Measurements from ENCODE around the gene PTMA.

DNA sequence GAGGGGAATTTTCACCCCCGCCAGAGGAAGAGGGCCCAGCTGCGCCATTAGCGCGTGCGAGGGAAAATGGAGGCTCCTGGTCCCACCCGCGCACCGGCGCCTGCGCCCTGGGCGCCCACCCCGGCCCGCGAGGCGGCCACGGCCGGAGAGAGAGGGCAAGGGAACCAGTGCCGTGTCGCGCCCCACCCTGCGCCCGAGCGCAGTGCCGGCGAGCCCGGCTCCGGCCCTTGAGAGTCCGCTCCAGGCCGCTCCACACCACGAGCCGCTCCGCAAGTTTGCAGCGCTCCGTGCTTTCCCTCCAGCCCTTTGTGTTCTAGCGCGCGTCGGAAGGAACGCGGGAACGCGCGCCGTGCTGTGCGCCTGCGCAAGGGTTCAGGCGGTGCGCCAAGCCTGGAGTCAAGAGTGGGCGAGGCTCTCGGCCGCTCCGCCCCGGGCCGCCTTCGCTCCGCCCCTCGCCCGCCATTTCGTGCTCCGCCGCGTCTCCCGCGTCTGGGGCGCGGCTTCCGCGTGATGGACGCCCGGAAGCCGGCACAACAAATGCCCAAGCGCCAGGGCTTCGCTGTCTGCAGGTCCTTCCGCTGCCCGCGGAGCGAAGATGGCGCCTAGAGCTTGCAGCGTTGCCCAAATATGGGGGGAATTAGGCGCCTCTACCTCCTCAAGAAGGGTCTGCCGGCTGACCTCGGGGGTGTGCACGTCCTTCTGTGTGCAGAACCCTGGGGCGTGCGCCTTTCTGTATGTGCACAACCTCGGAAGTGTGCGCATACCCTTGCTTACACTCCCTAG, 46.1 kb upstream of the PTMA start:
- TF ChIP-seq CTCF (IDR thresholded peaks at IDR 0.05; ENCODE audit: low read depth, low read length, poor library complexity, severe bottlenecking) (no peak), EZH2phosphoT487 (IDR thresholded peaks at IDR 0.05; ENCODE audit: borderline replicate concordance, low read length) (no peak)

Data from DOHH2 (cell line).